Spleen (tissue), 7 donors: Measurements from ENCODE around the gene PPP6R3.

ENCODE experiments used
- POLR2A ChIP-seq, 3 donors: fragments of 450-650 bp; IDR thresholded peaks; one replicate each; pipeline ENCODE4 v1.5.1; 2017; ENCODE audit warnings: antibody characterized with exemption in 3 of 3, mild to moderate bottlenecking in 1 of 3
- POLR2AphosphoS5 ChIP-seq, 3 donors: sonication (generic); formaldehyde crosslinking; IDR thresholded peaks; one replicate each; pipeline ENCODE4 v1.5.1; 2017; ENCODE audit warnings: antibody characterized with exemption in 3 of 3
- TF ChIP-seq, protein P1 (sequence below), 11 experiments: fragments of 200-600 bp in 7 of 11; fragments of 450-650 bp in 4 of 11; sonication (generic) in 4 of 11; IDR thresholded peaks in 8 of 11; conservative IDR thresholded peaks in 3 of 11; 1 replicate in 7 of 11; 2 replicates in 4 of 11; pipeline versions ENCODE4 v1.4.0 to v1.8.0; 2016 to 2021; ENCODE audit warnings: antibody characterized with exemption in 11 of 11, inconsistent platforms in 4 of 11, mild to moderate bottlenecking in 1 of 11
- donor health status: DM: no; HTN: no; CAD: no; lungs with moderate emphysema.
- donor health status: DM: no; HTN: no; CAD: no.
- donor health status: DM: no; HTN: no; CAD: no.

DNA sequence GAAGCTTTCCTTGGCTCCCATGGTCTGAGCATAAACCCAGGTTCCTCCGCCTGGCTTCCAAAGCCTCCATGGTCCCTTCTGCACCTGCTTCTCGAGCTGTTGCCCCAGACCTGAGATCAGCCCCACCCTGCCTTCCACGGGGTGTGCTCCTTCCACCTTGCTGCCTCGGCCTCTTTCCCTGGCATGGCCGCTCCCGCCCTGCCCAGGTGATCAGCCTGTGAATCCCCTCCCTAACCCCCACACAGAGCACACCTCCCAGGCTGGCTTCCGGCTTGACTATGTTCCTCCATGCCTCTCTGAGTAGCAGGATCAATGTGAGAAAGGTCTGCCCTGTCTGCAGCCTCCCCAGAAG lies 2.7 kb upstream of the PPP6R3 start:
- TF ChIP-seq, protein P1, sequence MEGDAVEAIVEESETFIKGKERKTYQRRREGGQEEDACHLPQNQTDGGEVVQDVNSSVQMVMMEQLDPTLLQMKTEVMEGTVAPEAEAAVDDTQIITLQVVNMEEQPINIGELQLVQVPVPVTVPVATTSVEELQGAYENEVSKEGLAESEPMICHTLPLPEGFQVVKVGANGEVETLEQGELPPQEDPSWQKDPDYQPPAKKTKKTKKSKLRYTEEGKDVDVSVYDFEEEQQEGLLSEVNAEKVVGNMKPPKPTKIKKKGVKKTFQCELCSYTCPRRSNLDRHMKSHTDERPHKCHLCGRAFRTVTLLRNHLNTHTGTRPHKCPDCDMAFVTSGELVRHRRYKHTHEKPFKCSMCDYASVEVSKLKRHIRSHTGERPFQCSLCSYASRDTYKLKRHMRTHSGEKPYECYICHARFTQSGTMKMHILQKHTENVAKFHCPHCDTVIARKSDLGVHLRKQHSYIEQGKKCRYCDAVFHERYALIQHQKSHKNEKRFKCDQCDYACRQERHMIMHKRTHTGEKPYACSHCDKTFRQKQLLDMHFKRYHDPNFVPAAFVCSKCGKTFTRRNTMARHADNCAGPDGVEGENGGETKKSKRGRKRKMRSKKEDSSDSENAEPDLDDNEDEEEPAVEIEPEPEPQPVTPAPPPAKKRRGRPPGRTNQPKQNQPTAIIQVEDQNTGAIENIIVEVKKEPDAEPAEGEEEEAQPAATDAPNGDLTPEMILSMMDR (IDR thresholded peaks at IDR 0.05 in 8 of 11, conservative IDR thresholded peaks at IDR 0.05 in 3 of 11), result no peak
- no peak for TF ChIP-seq POLR2AphosphoS5 (IDR thresholded peaks at IDR 0.05)
- TF ChIP-seq POLR2A (IDR thresholded peaks at IDR 0.05), result no peak
